K562 (cell line): ENCODE data around the gene WBP1. TPM values are rescaled to one million over a fixed set of nuclear protein-coding genes. Genes with fewer than 3 reads are reported as not detected.

ENCODE experiments used
- C11orf30 ChIP-seq: fragments of 450-650 bp; IDR thresholded peaks from 2 replicates; pipeline ENCODE4 v1.6.1; 2016; ENCODE audit warnings: low read depth, mild to moderate bottlenecking
- CREB5 ChIP-seq: fragments of 250-450 bp; sonication (Bioruptor Pico); IDR thresholded peaks from 2 replicates; pipeline ENCODE4 v1.5.0; 2020; ENCODE audit warnings: mild to moderate bottlenecking
- FOXO4 ChIP-seq: fragments of 450-650 bp; formaldehyde crosslinking; IDR thresholded peaks from 2 replicates; pipeline ENCODE4 v1.4.0; 2020; ENCODE audit warnings: mild to moderate bottlenecking, moderate library complexity
- HDAC1 ChIP-seq, 2 experiments: fragments of 450-650 bp; IDR thresholded peaks; 2 replicates each; pipeline ENCODE4 v1.6.1; 2016 to 2017; ENCODE audit warnings: inconsistent platforms in 1 of 2, mild to moderate bottlenecking in 1 of 2, moderate library complexity in 1 of 2
- HINFP ChIP-seq: fragments of 450-650 bp; conservative IDR thresholded peaks from 2 replicates; pipeline ENCODE4 v1.6.1; 2016; ENCODE audit warnings: missing genetic modification characterization, low read depth, mild to moderate bottlenecking, control low read depth, missing compliant biosample characterization
- JUNB ChIP-seq: fragments of 450-650 bp; formaldehyde crosslinking; conservative IDR thresholded peaks from 2 replicates; pipeline ENCODE4 v1.4.0; 2020; ENCODE audit warnings: mild to moderate bottlenecking
- KDM5B ChIP-seq: fragments of 200-600 bp; sonication (generic); IDR thresholded peaks from 2 replicates; pipeline ENCODE4 v1.6.1; 2012; ENCODE audit warnings: low read depth, mild to moderate bottlenecking, moderate library complexity, low read length, control low read depth, inconsistent platforms; ENCODE audit not compliant: insufficient replicate concordance
- MIER1 ChIP-seq: fragments of 450-650 bp; IDR thresholded peaks from 2 replicates; pipeline ENCODE4 v1.6.1; 2016; ENCODE audit warnings: antibody characterized with exemption, mild to moderate bottlenecking, low read depth
- MTA3 ChIP-seq: fragments of 450-650 bp; formaldehyde crosslinking; IDR thresholded peaks from 2 replicates; pipeline ENCODE4 v1.6.1; 2017; ENCODE audit warnings: mild to moderate bottlenecking, borderline replicate concordance
- NR2C1 ChIP-seq, 2 experiments: fragments of 450-650 bp; IDR thresholded peaks; 2 replicates each; pipeline ENCODE4 v1.6.1; 2017; ENCODE audit warnings: mild to moderate bottlenecking in 2 of 2, antibody characterized with exemption in 1 of 2, inconsistent platforms in 1 of 2, missing compliant biosample characterization in 1 of 2, missing genetic modification characterization in 1 of 2
- POLR2G ChIP-seq: fragments of 200-400 bp; formaldehyde crosslinking; IDR thresholded peaks from 2 replicates; pipeline ENCODE4 v1.6.1; 2017; ENCODE audit warnings: low read depth, mild to moderate bottlenecking, antibody characterized with exemption, low read length, moderate library complexity
- RFX1 ChIP-seq: fragments of 450-650 bp; IDR thresholded peaks from 2 replicates; pipeline ENCODE4 v1.6.1; 2016; ENCODE audit warnings: mild to moderate bottlenecking, moderate library complexity
- SETDB1 ChIP-seq: IDR thresholded peaks from one replicate; pipeline ENCODE4 v1.6.1; 2012; ENCODE audit warnings: low read length, control low read depth, inconsistent platforms
- SMARCB1 ChIP-seq: IDR thresholded peaks from 2 replicates; pipeline ENCODE4 v1.6.1; 2011; ENCODE audit warnings: improper control_type of control experiment, low read depth; ENCODE audit not compliant: insufficient read length
- STAT5A ChIP-seq: IDR thresholded peaks from 2 replicates; pipeline ENCODE4 v1.6.1; 2012; ENCODE audit warnings: low read length, inconsistent platforms, borderline replicate concordance
- TEAD1 ChIP-seq, 2 experiments: fragments of 450-650 bp in 1 of 2; sonication (generic) in 1 of 2; formaldehyde crosslinking; IDR thresholded peaks; 2 replicates each; pipeline versions ENCODE4 v1.4.0 to v1.8.0; 2020 to 2022; ENCODE audit warnings: mild to moderate bottlenecking in 2 of 2, missing genetic modification reagents in 1 of 2
- YY1 ChIP-seq, 3 experiments: IDR thresholded peaks; 2 replicates each; pipeline ENCODE4 v1.6.1; 2011; ENCODE audit warnings: low read length in 2 of 3, mild to moderate bottlenecking in 2 of 3, moderate library complexity in 2 of 3, borderline replicate concordance in 1 of 3, control low read depth in 1 of 3, low read depth in 1 of 3; ENCODE audit not compliant: insufficient read depth in 3 of 3, insufficient replicate concordance in 2 of 3, control insufficient read depth in 1 of 3, insufficient read length in 1 of 3; ENCODE audit errors: extremely low read depth in 1 of 3
- ZC3H8 ChIP-seq: fragments of 450-650 bp; IDR thresholded peaks from 2 replicates; pipeline ENCODE4 v1.6.1; 2017
- ZNF140 ChIP-seq: fragments of 250-450 bp; sonication (Bioruptor Pico); IDR thresholded peaks from 2 replicates; pipeline ENCODE4 v1.8.0; 2021; ENCODE audit warnings: moderate library complexity, mild to moderate bottlenecking, inconsistent platforms
- ZNF165 ChIP-seq: fragments of 250-450 bp; sonication (Bioruptor Pico); IDR thresholded peaks from 2 replicates; pipeline ENCODE4 v1.4.0; 2020; ENCODE audit warnings: borderline replicate concordance
- ZNF174 ChIP-seq: fragments of 250-450 bp; sonication (Bioruptor Pico); IDR thresholded peaks from 2 replicates; pipeline ENCODE4 v1.4.0; 2020; ENCODE audit warnings: mild to moderate bottlenecking
- ZNF644 ChIP-seq: fragments of 200-800 bp; sonication (Bioruptor generic); IDR thresholded peaks from 2 replicates; pipeline ENCODE4 v1.6.1; 2016; ENCODE audit warnings: low read depth, missing genetic modification characterization, missing compliant biosample characterization
- ZNF699 ChIP-seq: fragments of 250-450 bp; sonication (Bioruptor Pico); IDR thresholded peaks from 2 replicates; pipeline ENCODE4 v1.8.0; 2021; ENCODE audit warnings: mild to moderate bottlenecking, moderate library complexity; ENCODE audit not compliant: insufficient replicate concordance
- polyA plus RNA-seq, 8 experiments: library from polyadenylated mRNA; depleted of rRNA in 4 of 8; stranded (reverse) in 5 of 8; unstranded in 3 of 8; fragments of >200 nt; fragmentation: Nextera tagmentation in 2 of 8; fragmentation: Illumina TruSeq in 1 of 8; extraction: Ambion mirVana in 2 of 8; extraction: Trizol in 1 of 8; gene quantifications; 2 replicates each; pipeline versions ENCODE4 v1.2.1 to v1.2.3, GENCODE V29; 2011 to 2014; ENCODE audit warnings: inconsistent platforms in 1 of 8, missing spikeins in 1 of 8
- total RNA-seq, 7 experiments: library from RNA; depleted of rRNA in 6 of 7; stranded (reverse); fragments of >200 nt in 6 of 7; fragmentation: Illumina TruSeq in 2 of 7; extraction: Trizol in 2 of 7; gene quantifications; 2 replicates each; pipeline versions ENCODE4 v1.2.1 to v1.2.3, GENCODE V29; 2011 to 2021; ENCODE audit warnings: low replicate concordance in 1 of 7

The WBP1 gene
- total and polyA plus RNA-seq, 9 of the 15 experiments (the other 6 are each of a cell fraction or from before 2014, with no cell fraction given), result 1.9 to 27.7 (median 14.2) TPM

GRCh38 chr2:74502720-74503505 is 44.7 kb downstream of the WBP1 start (continued):
- TF ChIP-seq KDM5B, result peak; percentile 49
- TF ChIP-seq RFX1, result no peak
- TF ChIP-seq ZNF699 (CRISPR knock-in tag), result no peak
- TF ChIP-seq MTA3, result peak; percentile 63
- no peak for TF ChIP-seq ZNF174
- no peak for TF ChIP-seq C11orf30
- TF ChIP-seq JUNB (CRISPR knock-in tag), result peak; percentile 66; the same call in 1 of the 2 replicates
- no peak for TF ChIP-seq SETDB1
- TF ChIP-seq MIER1, result no peak
- TF ChIP-seq ZNF140 (CRISPR knock-in tag), result no peak
- TF ChIP-seq ZNF644 (tag), result no peak
- no peak for TF ChIP-seq STAT5A
- no peak for TF ChIP-seq CREB5 (CRISPR knock-in tag)
- no peak for TF ChIP-seq NR2C1 (IDR thresholded peaks at IDR 0.05)
- 0 out of 2 replicates have a peak, but pooled peaks have one; percentile 27 for TF ChIP-seq NR2C1 (tag; IDR thresholded peaks at IDR 0.05)
- TF ChIP-seq FOXO4 (CRISPR knock-in tag), result no peak
- no peak for TF ChIP-seq ZC3H8
- TF ChIP-seq YY1 (IDR thresholded peaks at IDR 0.05; ENCODE audit: borderline replicate concordance in 1 of 3, control insufficient read depth in 1 of 3, extremely low read depth in 1 of 3, insufficient read depth in 3 of 3, insufficient read length in 1 of 3, insufficient replicate concordance in 2 of 3, low read depth in 1 of 3, low read length in 2 of 3), result peak in 2 of 3 experiments; percentile 15 to 78
- no peak for TF ChIP-seq TEAD1 (CRISPR knock-in tag; IDR thresholded peaks at IDR 0.05)
- TF ChIP-seq HINFP (tag), result no peak
- no peak for TF ChIP-seq SMARCB1
- TF ChIP-seq ZNF165 (CRISPR knock-in tag), result no peak
- peak; percentile 97 for TF ChIP-seq POLR2G
- peak in 1 of 2 experiments; percentile 37; a peak in 2 of 4 replicates for TF ChIP-seq HDAC1 (IDR thresholded peaks at IDR 0.05)
